Upper lobe of left lung (tissue), 4 donors: ENCODE data around the gene SRC.

Experiments used
- POLR2A ChIP-seq, 4 donors: fragments of 450-650 bp; IDR thresholded peaks; one replicate each; pipeline ENCODE4 v1.5.1; 2016 to 2017; ENCODE audit warnings: antibody characterized with exemption in 4 of 4, mild to moderate bottlenecking in 2 of 4
- TF ChIP-seq, protein P1 (sequence below), 6 experiments: fragments of 450-650 bp in 4 of 6; fragments of 200-600 bp in 2 of 6; sonication (generic) in 2 of 6; IDR thresholded peaks; one replicate each; pipeline ENCODE4 v1.5.1; 2016 to 2019; ENCODE audit warnings: antibody characterized with exemption in 6 of 6

DNA sequence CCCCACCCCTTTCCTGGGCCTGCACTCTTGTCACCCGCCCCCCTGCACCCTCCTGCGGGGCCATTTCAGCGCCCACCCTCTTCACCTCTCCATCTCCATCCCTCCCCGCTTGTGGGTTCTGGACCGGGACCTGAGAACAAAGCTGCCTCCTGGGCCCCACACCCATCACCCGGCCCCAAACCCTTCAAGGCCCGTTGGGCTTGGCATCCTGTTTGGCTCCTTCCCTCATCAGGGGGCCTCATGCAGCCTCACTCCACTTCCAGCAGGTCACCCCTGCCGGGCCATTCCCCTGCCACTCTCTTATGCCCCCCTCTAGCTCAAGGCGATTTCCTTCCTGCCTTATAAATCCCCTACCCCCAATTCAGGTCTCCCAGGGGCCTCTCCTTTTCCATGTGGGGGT is 67.4 kb downstream of the SRC start:
- no peak for TF ChIP-seq POLR2A (IDR thresholded peaks at IDR 0.05)
- TF ChIP-seq, protein P1, sequence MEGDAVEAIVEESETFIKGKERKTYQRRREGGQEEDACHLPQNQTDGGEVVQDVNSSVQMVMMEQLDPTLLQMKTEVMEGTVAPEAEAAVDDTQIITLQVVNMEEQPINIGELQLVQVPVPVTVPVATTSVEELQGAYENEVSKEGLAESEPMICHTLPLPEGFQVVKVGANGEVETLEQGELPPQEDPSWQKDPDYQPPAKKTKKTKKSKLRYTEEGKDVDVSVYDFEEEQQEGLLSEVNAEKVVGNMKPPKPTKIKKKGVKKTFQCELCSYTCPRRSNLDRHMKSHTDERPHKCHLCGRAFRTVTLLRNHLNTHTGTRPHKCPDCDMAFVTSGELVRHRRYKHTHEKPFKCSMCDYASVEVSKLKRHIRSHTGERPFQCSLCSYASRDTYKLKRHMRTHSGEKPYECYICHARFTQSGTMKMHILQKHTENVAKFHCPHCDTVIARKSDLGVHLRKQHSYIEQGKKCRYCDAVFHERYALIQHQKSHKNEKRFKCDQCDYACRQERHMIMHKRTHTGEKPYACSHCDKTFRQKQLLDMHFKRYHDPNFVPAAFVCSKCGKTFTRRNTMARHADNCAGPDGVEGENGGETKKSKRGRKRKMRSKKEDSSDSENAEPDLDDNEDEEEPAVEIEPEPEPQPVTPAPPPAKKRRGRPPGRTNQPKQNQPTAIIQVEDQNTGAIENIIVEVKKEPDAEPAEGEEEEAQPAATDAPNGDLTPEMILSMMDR (IDR thresholded peaks at IDR 0.05) = no peak
